ENCODE measurements around the gene ATP1A1.

DNA sequence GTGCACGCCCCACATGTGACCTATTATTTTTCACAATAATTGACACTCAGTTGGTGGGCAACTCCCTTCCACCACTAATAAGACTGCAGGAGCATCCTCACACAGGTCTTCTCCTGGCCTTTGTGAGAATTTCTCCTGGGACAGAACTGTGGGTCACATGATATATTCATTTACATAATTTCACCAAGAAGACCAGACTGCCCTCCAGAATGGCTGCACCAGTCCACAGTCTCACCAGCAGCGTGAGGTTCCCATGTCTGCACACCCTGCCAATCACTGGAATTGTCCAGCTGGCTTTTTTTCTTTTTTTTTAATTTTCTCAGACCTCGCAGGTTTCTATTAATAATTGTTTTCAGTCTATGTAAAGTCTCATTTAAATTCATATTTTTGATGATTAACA lies 41.3 kb downstream of the ATP1A1 start:
- TF ChIP-seq, protein P1, sequence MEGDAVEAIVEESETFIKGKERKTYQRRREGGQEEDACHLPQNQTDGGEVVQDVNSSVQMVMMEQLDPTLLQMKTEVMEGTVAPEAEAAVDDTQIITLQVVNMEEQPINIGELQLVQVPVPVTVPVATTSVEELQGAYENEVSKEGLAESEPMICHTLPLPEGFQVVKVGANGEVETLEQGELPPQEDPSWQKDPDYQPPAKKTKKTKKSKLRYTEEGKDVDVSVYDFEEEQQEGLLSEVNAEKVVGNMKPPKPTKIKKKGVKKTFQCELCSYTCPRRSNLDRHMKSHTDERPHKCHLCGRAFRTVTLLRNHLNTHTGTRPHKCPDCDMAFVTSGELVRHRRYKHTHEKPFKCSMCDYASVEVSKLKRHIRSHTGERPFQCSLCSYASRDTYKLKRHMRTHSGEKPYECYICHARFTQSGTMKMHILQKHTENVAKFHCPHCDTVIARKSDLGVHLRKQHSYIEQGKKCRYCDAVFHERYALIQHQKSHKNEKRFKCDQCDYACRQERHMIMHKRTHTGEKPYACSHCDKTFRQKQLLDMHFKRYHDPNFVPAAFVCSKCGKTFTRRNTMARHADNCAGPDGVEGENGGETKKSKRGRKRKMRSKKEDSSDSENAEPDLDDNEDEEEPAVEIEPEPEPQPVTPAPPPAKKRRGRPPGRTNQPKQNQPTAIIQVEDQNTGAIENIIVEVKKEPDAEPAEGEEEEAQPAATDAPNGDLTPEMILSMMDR (tag by site-specific recombination; IDR thresholded peaks at IDR 0.05): no peak
- TF ChIP-seq, protein P2, sequence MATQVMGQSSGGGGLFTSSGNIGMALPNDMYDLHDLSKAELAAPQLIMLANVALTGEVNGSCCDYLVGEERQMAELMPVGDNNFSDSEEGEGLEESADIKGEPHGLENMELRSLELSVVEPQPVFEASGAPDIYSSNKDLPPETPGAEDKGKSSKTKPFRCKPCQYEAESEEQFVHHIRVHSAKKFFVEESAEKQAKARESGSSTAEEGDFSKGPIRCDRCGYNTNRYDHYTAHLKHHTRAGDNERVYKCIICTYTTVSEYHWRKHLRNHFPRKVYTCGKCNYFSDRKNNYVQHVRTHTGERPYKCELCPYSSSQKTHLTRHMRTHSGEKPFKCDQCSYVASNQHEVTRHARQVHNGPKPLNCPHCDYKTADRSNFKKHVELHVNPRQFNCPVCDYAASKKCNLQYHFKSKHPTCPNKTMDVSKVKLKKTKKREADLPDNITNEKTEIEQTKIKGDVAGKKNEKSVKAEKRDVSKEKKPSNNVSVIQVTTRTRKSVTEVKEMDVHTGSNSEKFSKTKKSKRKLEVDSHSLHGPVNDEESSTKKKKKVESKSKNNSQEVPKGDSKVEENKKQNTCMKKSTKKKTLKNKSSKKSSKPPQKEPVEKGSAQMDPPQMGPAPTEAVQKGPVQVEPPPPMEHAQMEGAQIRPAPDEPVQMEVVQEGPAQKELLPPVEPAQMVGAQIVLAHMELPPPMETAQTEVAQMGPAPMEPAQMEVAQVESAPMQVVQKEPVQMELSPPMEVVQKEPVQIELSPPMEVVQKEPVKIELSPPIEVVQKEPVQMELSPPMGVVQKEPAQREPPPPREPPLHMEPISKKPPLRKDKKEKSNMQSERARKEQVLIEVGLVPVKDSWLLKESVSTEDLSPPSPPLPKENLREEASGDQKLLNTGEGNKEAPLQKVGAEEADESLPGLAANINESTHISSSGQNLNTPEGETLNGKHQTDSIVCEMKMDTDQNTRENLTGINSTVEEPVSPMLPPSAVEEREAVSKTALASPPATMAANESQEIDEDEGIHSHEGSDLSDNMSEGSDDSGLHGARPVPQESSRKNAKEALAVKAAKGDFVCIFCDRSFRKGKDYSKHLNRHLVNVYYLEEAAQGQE (tag by site-specific recombination; IDR thresholded peaks at IDR 0.05): no peak
- TF ChIP-seq SP2 (tag by site-specific recombination; IDR thresholded peaks at IDR 0.05): no peak
- no peak for TF ChIP-seq MEIS1 (CRISPR knock-in tag; IDR thresholded peaks at IDR 0.05; ENCODE audit: borderline replicate concordance)
- TF ChIP-seq ZBTB7A (tag by site-specific recombination; IDR thresholded peaks at IDR 0.05; ENCODE audit: low read depth): no peak
- TF ChIP-seq YY1 (tag by site-specific recombination; IDR thresholded peaks at IDR 0.05): no peak
- TF ChIP-seq ZNF623 (tag by site-specific recombination; IDR thresholded peaks at IDR 0.05): no peak
- TF ChIP-seq REPIN1 (tag by site-specific recombination; IDR thresholded peaks at IDR 0.05; ENCODE audit: low read depth): no peak
- no peak for TF ChIP-seq ZNF112 (tag by site-specific recombination; IDR thresholded peaks at IDR 0.05)
- no peak for TF ChIP-seq ZNF239 (tag by site-specific recombination; IDR thresholded peaks at IDR 0.05)
- TF ChIP-seq, protein P3, sequence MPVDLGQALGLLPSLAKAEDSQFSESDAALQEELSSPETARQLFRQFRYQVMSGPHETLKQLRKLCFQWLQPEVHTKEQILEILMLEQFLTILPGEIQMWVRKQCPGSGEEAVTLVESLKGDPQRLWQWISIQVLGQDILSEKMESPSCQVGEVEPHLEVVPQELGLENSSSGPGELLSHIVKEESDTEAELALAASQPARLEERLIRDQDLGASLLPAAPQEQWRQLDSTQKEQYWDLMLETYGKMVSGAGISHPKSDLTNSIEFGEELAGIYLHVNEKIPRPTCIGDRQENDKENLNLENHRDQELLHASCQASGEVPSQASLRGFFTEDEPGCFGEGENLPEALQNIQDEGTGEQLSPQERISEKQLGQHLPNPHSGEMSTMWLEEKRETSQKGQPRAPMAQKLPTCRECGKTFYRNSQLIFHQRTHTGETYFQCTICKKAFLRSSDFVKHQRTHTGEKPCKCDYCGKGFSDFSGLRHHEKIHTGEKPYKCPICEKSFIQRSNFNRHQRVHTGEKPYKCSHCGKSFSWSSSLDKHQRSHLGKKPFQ (tag by site-specific recombination; IDR thresholded peaks at IDR 0.05): no peak
